ENCODE results near the gene WDR75. TPM values are rescaled to one million over a fixed set of nuclear protein-coding genes. Genes with fewer than 3 reads are reported as not detected.

WDR75 gene
- 39.6 TPM for total RNA-seq
- polyA plus RNA-seq (ENCODE audit: insufficient read depth in 1 of 8, insufficient read length in 8 of 8, low replicate concordance in 1 of 8): 10 to 100 TPM; 29.1 to 38.4 (median 34.0) TPM
- long read RNA-seq, donor 1, partial matches to known transcripts: 0 of 1 reads
- long read RNA-seq, donor 1, other reads (novel, unspliced or antisense): 0 of 1 reads
- long read RNA-seq, donor 2: 0 reads
- long read RNA-seq, donor 3, partial matches to known transcripts: 0 of 6 reads
- long read RNA-seq, donor 3, other reads (novel, unspliced or antisense): 0 of 6 reads
- long read RNA-seq, donor 4, partial matches to known transcripts: 0 of 2 reads
- long read RNA-seq, donor 4, other reads (novel, unspliced or antisense): 0 of 2 reads
- long read RNA-seq, donor 5, transcript WDR75-201 (21 exons, 2,701 nt): major isoform, 10 of 28 reads
- long read RNA-seq, donor 5, partial matches to known transcripts: 14 of 28 reads
- long read RNA-seq, donor 5, other reads (novel, unspliced or antisense): 0 of 28 reads
- long read RNA-seq, donor 6, transcript WDR75-201 (21 exons, 2,701 nt): major isoform, 6 of 29 reads
- long read RNA-seq, donor 6, transcript WDR75-204 (5 exons, 706 nt): minor isoform, 5 of 29 reads
- long read RNA-seq, donor 6, partial matches to known transcripts: 17 of 29 reads
- long read RNA-seq, donor 6, other reads (novel, unspliced or antisense): 0 of 29 reads
- long read RNA-seq, donor 7, transcript WDR75-201 (21 exons, 2,701 nt): major isoform, 6 of 17 reads
- long read RNA-seq, donor 7, partial matches to known transcripts: 9 of 17 reads
- long read RNA-seq, donor 7, other reads (novel, unspliced or antisense): 0 of 17 reads
- long read RNA-seq, donor 8, transcript WDR75-201 (21 exons, 2,701 nt): major isoform, 6 of 7 reads
- long read RNA-seq, donor 8, partial matches to known transcripts: 0 of 7 reads
- long read RNA-seq, donor 8, other reads (novel, unspliced or antisense): 0 of 7 reads
- long read RNA-seq, donor 9, partial matches to known transcripts: 10 of 12 reads
- long read RNA-seq, donor 9, other reads (novel, unspliced or antisense): 0 of 12 reads
- long read RNA-seq, donor 10, full-length matches to known transcripts: 11 of 30 reads
- long read RNA-seq, donor 10, partial matches to known transcripts: 19 of 30 reads
- long read RNA-seq, donor 10, other reads (novel, unspliced or antisense): 0 of 30 reads
- long read RNA-seq, donor 11, partial matches to known transcripts: 0 of 3 reads
- long read RNA-seq, donor 11, other reads (novel, unspliced or antisense): 0 of 3 reads

GRCh38 chr2:189440947-189441708 is at the start of gene WDR75:
TSS of gene WDR75 (plus strand) at chr2:189441474. CDS start at chr2:189441493, 19 bp downstream.
- H3K4me1 ChIP-seq (ENCODE audit: control insufficient read depth, insufficient read depth, low read length): peaks cover 5% of the 10 kb centered on the region
- H3K27me3 ChIP-seq (ENCODE audit: control insufficient read depth, insufficient read depth, low read length): no peaks in the 10 kb centered on the region
- peaks cover 4% of the 10 kb centered on the region for H3K36me3 ChIP-seq (ENCODE audit: control insufficient read depth, insufficient read depth, low read length)
- DNase-seq: peak; percentile 99
- peak within 1 kb of the TSS; percentile 98 for H3K27ac ChIP-seq (ENCODE audit: low read length)
- peak within 1 kb of the TSS; percentile 94 for H3K4me3 ChIP-seq (ENCODE audit: low read length)
- H3K9me3 ChIP-seq (replicated peaks; ENCODE audit: control insufficient read depth, low read depth, low read length): no peaks in the 10 kb centered on the region
- under 1% methylated on average over 42 of the region's 48 CpGs for WGBS (ENCODE audit: insufficient coverage)

- H3K27ac ChIP-seq (ENCODE audit: low read length): peak overlapping the region; percentile 39
- H3K4me3 ChIP-seq (ENCODE audit: low read length): no peak overlapping the region
- H3K4me1 ChIP-seq (ENCODE audit: control insufficient read depth, insufficient read depth, low read length): no peaks in the 10 kb centered on the region
- peak; percentile 92 for DNase-seq
- H3K27me3 ChIP-seq (ENCODE audit: control insufficient read depth, insufficient read depth, low read length): no peaks in the 10 kb centered on the region
- 32% methylated on average over 2 of the region's 2 CpGs for WGBS (ENCODE audit: insufficient coverage)
- H3K9me3 ChIP-seq (replicated peaks; ENCODE audit: control insufficient read depth, low read depth, low read length): peaks cover 3% of the 10 kb centered on the region
- no peaks in the 10 kb centered on the region for H3K36me3 ChIP-seq (ENCODE audit: control insufficient read depth, insufficient read depth, low read length)
These were observed 47.7 kb upstream of the WDR75 start for GRCh38 chr2:189393440-189394111.

- Histone ChIP-seq H3K27me3 (ENCODE audit: control insufficient read depth, insufficient read depth, low read length) (no peaks in the 10 kb centered on the region), H3K36me3 (ENCODE audit: control insufficient read depth, insufficient read depth, low read length) (no peaks in the 10 kb centered on the region), H3K9me3 (replicated peaks; ENCODE audit: control insufficient read depth, low read depth, low read length) (peaks cover 3% of the 10 kb centered on the region), H3K4me1 (ENCODE audit: control insufficient read depth, insufficient read depth, low read length) (no peaks in the 10 kb centered on the region), H3K4me3 (ENCODE audit: low read length) (no peak overlapping the region), H3K27ac (ENCODE audit: low read length) (peak overlapping the region; percentile 39)
- no peak for DNase-seq
These were observed 46.7 kb upstream of the WDR75 start for GRCh38 chr2:189394525-189394924.

GRCh38 chr2:189402932-189403331 is 38.3 kb upstream of the WDR75 start:
- no peaks in the 10 kb centered on the region for H3K4me1 ChIP-seq (ENCODE audit: control insufficient read depth, insufficient read depth, low read length)
- WGBS (ENCODE audit: insufficient coverage): 60% methylated on average over 1 of the region's 5 CpGs
- no peak for DNase-seq

GRCh38 chr2:189406586-189407233 is 34.6 kb upstream of the WDR75 start:
- Histone ChIP-seq H3K4me1 (ENCODE audit: control insufficient read depth, insufficient read depth, low read length) (no peaks in the 10 kb centered on the region), H3K36me3 (ENCODE audit: control insufficient read depth, insufficient read depth, low read length) (no peaks in the 10 kb centered on the region), H3K4me3 (ENCODE audit: low read length) (no peak overlapping the region), H3K27me3 (ENCODE audit: control insufficient read depth, insufficient read depth, low read length) (no peaks in the 10 kb centered on the region), H3K27ac (ENCODE audit: low read length) (peak overlapping the region; percentile 93), H3K9me3 (replicated peaks; ENCODE audit: control insufficient read depth, low read depth, low read length) (no peaks in the 10 kb centered on the region)
- WGBS (ENCODE audit: insufficient coverage): no CpG with 5 or more reads among the region's 1 CpG
- DNase-seq: peak; percentile 50

More at GRCh38 chr2:189402932-189403331, 38.3 kb upstream of the WDR75 start:
- Histone ChIP-seq H3K9me3 (replicated peaks; ENCODE audit: control insufficient read depth, low read depth, low read length) (no peaks in the 10 kb centered on the region), H3K27me3 (ENCODE audit: control insufficient read depth, insufficient read depth, low read length) (no peaks in the 10 kb centered on the region), H3K36me3 (ENCODE audit: control insufficient read depth, insufficient read depth, low read length) (no peaks in the 10 kb centered on the region), H3K4me3 (ENCODE audit: low read length) (no peak overlapping the region), H3K27ac (ENCODE audit: low read length) (no peak overlapping the region)

GRCh38 chr2:189407281-189408209 is 33.7 kb upstream of the WDR75 start:
- H3K27ac ChIP-seq (ENCODE audit: low read length): peak overlapping the region; percentile 93
- WGBS (ENCODE audit: insufficient coverage): 0% methylated on average over 1 of the region's 4 CpGs
- peak; percentile 94 for DNase-seq
- no peaks in the 10 kb centered on the region for H3K9me3 ChIP-seq (replicated peaks; ENCODE audit: control insufficient read depth, low read depth, low read length)
- H3K4me1 ChIP-seq (ENCODE audit: control insufficient read depth, insufficient read depth, low read length): no peaks in the 10 kb centered on the region
- no peaks in the 10 kb centered on the region for H3K36me3 ChIP-seq (ENCODE audit: control insufficient read depth, insufficient read depth, low read length)
- no peaks in the 10 kb centered on the region for H3K27me3 ChIP-seq (ENCODE audit: control insufficient read depth, insufficient read depth, low read length)
- peak overlapping the region; percentile 4 for H3K4me3 ChIP-seq (ENCODE audit: low read length)

GRCh38 chr2:189408294-189408693 is 33.0 kb upstream of the WDR75 start:
- H3K27ac ChIP-seq (ENCODE audit: low read length): peak overlapping the region; percentile 93
- no peaks in the 10 kb centered on the region for H3K36me3 ChIP-seq (ENCODE audit: control insufficient read depth, insufficient read depth, low read length)
- H3K27me3 ChIP-seq (ENCODE audit: control insufficient read depth, insufficient read depth, low read length): no peaks in the 10 kb centered on the region
- H3K4me1 ChIP-seq (ENCODE audit: control insufficient read depth, insufficient read depth, low read length): no peaks in the 10 kb centered on the region
- WGBS (ENCODE audit: insufficient coverage): no CpG with 5 or more reads among the region's 1 CpG
- no peak overlapping the region for H3K4me3 ChIP-seq (ENCODE audit: low read length)
- H3K9me3 ChIP-seq (replicated peaks; ENCODE audit: control insufficient read depth, low read depth, low read length): no peaks in the 10 kb centered on the region
- DNase-seq: no peak

GRCh38 chr2:189409131-189409530 is 32.1 kb upstream of the WDR75 start:
- no peak for DNase-seq
- Histone ChIP-seq H3K9me3 (replicated peaks; ENCODE audit: control insufficient read depth, low read depth, low read length) (no peaks in the 10 kb centered on the region), H3K4me3 (ENCODE audit: low read length) (no peak overlapping the region), H3K36me3 (ENCODE audit: control insufficient read depth, insufficient read depth, low read length) (no peaks in the 10 kb centered on the region), H3K27ac (ENCODE audit: low read length) (peak overlapping the region; percentile 93), H3K4me1 (ENCODE audit: control insufficient read depth, insufficient read depth, low read length) (no peaks in the 10 kb centered on the region), H3K27me3 (ENCODE audit: control insufficient read depth, insufficient read depth, low read length) (no peaks in the 10 kb centered on the region)
- no CpG with 5 or more reads among the region's 3 CpGs for WGBS (ENCODE audit: insufficient coverage)
